ENCODE results near the gene POU2AF3. TPM values are rescaled to one million over a fixed set of nuclear protein-coding genes. Genes with fewer than 3 reads are reported as not detected.

POU2AF3 gene
- total RNA-seq, 2 donors from 2014 or later: 1.0 to 10.9 TPM

- WGBS, 2 donors: 25 to 40% methylated on average over 8 of the region's 8 CpGs
- H3K4me1 ChIP-seq: peaks cover 45% of the 10 kb centered on the region
- DNase-seq (peak; percentile 60 to 78 (median 72)), ATAC-seq (peak; percentile 84)
- TF ChIP-seq POLR2A (IDR thresholded peaks at IDR 0.05) (no peak), CTCF (IDR thresholded peaks at IDR 0.05) (no peak)
- no peaks in the 10 kb centered on the region for H3K27me3 ChIP-seq
- intact Hi-C loops (cut with DNase I): no loop called here
- H3K36me3 ChIP-seq (replicated peaks in 1 of 2; ENCODE audit: insufficient read depth in 1 of 2, low read depth in 2 of 2): no peaks in the 10 kb centered on the region
- no peaks in the 10 kb centered on the region for H3K9me3 ChIP-seq
- no peak overlapping the region for H3K4me3 ChIP-seq
- peak overlapping the region; percentile 9 to 66 (median 50) for H3K27ac ChIP-seq
Observed at GRCh38 chr11:111352935-111353710, 54.8 kb downstream of the POU2AF3 start.

GRCh38 chr11:111353776-111354600 lies 55.6 kb downstream of the POU2AF3 start:
- WGBS, 2 donors: 94 to 95% methylated on average over 16 of the region's 16 CpGs
- DNase-seq: no peak
- peaks cover 48% of the 10 kb centered on the region for H3K4me1 ChIP-seq

DNA sequence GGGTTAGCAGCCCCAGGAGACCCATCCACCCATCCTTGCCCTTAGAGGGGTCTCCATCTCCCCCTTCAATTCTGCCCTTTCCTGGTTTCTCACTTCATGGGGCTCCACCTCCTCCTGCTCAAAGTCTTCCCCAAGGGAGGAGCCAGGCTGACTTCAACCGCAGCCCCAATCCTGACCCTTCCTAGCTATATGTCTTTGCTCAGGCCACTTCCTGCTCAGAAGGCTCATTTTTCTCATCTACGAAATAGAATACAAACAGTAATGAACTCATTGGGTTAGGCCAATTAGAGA lies 56.2 kb downstream of the POU2AF3 start:
- no peaks in the 10 kb centered on the region for H3K27me3 ChIP-seq
- ATAC-seq: no peak
- H3K36me3 ChIP-seq (replicated peaks in 1 of 2; ENCODE audit: insufficient read depth in 1 of 2, low read depth in 2 of 2): no peaks in the 10 kb centered on the region
- no peak for TF ChIP-seq POLR2A (IDR thresholded peaks at IDR 0.05)
- no peak for TF ChIP-seq CTCF (IDR thresholded peaks at IDR 0.05)
- H3K27ac ChIP-seq: no peak overlapping the region
- no peak overlapping the region for H3K4me3 ChIP-seq
- H3K4me1 ChIP-seq: peaks cover 54% of the 10 kb centered on the region
- H3K9me3 ChIP-seq: no peaks in the 10 kb centered on the region
- intact Hi-C loops (cut with DNase I): no loop called here
- no peak for DNase-seq
- 90 to 91% methylated on average over 2 of the region's 2 CpGs for WGBS, 2 donors

More at GRCh38 chr11:111353776-111354600, 55.6 kb downstream of the POU2AF3 start:
- H3K36me3 ChIP-seq (replicated peaks in 1 of 2; ENCODE audit: insufficient read depth in 1 of 2, low read depth in 2 of 2): no peaks in the 10 kb centered on the region
- intact Hi-C loops (cut with DNase I): no loop called here
- H3K9me3 ChIP-seq: no peaks in the 10 kb centered on the region
- no peaks in the 10 kb centered on the region for H3K27me3 ChIP-seq
- TF ChIP-seq CTCF (IDR thresholded peaks at IDR 0.05) (no peak), POLR2A (IDR thresholded peaks at IDR 0.05) (no peak)
- H3K4me3 ChIP-seq: no peak overlapping the region
- peak overlapping the region in 3 of 4 donors; percentile 9 to 66 (median 57) for H3K27ac ChIP-seq
- no peak for ATAC-seq

GRCh38 chr11:111355101-111355500 lies 56.8 kb downstream of the POU2AF3 start:
- ATAC-seq: no peak
- WGBS, 2 donors: 91 to 94% methylated on average over 5 of the region's 5 CpGs
- Histone ChIP-seq H3K4me3 (no peak overlapping the region), H3K9me3 (no peaks in the 10 kb centered on the region), H3K27ac (no peak overlapping the region), H3K4me1 (peaks cover 59% of the 10 kb centered on the region), H3K36me3 (replicated peaks in 1 of 2; ENCODE audit: insufficient read depth in 1 of 2, low read depth in 2 of 2) (no peaks in the 10 kb centered on the region), H3K27me3 (no peaks in the 10 kb centered on the region)
- DNase-seq: no peak
- intact Hi-C loops (cut with DNase I): no loop called here
- no peak for TF ChIP-seq POLR2A (IDR thresholded peaks at IDR 0.05)
- no peak for TF ChIP-seq CTCF (IDR thresholded peaks at IDR 0.05)
